ENCODE data around the gene GRIN2C. TPM values are rescaled to one million over a fixed set of nuclear protein-coding genes. Genes with fewer than 3 reads are reported as not detected.

GRIN2C gene
- total RNA-seq, 2 experiments from 2014 or later, result not detected

DNA sequence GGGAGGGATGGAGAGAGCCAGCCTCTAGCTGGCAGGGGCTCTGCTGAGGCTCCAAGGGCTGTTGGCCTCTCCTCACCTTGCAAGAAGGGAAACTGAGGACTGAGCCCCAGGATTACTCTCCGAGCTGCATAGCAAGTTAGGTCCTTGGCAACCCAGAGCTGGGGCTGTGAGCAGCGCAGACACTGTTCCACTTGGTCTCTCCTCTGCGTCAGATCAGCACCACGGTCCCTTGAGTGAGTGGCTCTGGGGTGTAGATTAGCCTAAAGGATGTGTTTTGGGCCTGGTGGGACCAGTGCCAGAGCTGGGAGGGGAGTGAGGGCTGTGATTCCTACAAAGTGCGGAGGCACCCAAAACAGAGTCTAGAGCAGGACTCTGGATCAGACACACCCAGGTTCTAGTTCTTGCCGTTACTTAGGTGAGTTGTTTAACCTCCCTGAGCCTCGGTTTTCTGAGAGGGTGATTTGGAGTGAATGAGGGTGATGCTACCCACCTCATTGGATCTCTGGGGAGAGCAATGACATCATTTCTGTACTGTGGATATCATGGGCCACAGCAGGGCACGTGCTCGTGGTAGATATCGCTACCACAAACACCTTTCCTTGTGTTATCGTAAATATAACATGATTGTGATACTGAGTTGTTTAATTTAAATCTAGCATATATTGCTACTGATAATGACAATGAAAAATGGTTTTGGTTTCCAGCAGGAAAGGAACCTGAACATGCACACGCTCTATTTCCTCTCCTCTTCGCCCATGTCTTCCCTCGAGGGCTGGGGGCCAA is 41.9 kb upstream of the GRIN2C start:
- Mint-ChIP-seq H3K4me1 (ENCODE audit: low read depth) (no peaks in the 10 kb centered on the region), H3K9me3 (no peaks in the 10 kb centered on the region), H3K4me3 (no peak overlapping the region), H3K27ac (no peak overlapping the region), H3K36me3 (ENCODE audit: low read depth) (no peaks in the 10 kb centered on the region), H3K27me3 (peaks cover 16% of the 10 kb centered on the region)
- Histone ChIP-seq H3K27ac (ENCODE audit: low read depth in 1 of 2, low read length in 2 of 2) (no peak overlapping the region), H3K4me1 (ENCODE audit: insufficient read depth, low read length) (no peaks in the 10 kb centered on the region), H3K4me3 (ENCODE audit: low read length) (no peak overlapping the region), H3K9me3 (ENCODE audit: control insufficient read depth in 1 of 2, insufficient read depth in 1 of 2, low read length in 2 of 2) (peaks cover 0 to 6% of the 10 kb centered on the region in 2 experiments), H3K36me3 (ENCODE audit: insufficient read depth, low read length) (no peaks in the 10 kb centered on the region), H3K27me3 (ENCODE audit: control insufficient read depth in 1 of 2, insufficient read depth in 2 of 2, low read length in 2 of 2) (peaks cover 12 to 13% of the 10 kb centered on the region in 2 experiments)
- ATAC-seq (ENCODE audit: poor library complexity), result no peak
- ChIA-PET CTCF (no interaction called here), POLR2A (no interaction called here)
- TF ChIP-seq, protein P1, sequence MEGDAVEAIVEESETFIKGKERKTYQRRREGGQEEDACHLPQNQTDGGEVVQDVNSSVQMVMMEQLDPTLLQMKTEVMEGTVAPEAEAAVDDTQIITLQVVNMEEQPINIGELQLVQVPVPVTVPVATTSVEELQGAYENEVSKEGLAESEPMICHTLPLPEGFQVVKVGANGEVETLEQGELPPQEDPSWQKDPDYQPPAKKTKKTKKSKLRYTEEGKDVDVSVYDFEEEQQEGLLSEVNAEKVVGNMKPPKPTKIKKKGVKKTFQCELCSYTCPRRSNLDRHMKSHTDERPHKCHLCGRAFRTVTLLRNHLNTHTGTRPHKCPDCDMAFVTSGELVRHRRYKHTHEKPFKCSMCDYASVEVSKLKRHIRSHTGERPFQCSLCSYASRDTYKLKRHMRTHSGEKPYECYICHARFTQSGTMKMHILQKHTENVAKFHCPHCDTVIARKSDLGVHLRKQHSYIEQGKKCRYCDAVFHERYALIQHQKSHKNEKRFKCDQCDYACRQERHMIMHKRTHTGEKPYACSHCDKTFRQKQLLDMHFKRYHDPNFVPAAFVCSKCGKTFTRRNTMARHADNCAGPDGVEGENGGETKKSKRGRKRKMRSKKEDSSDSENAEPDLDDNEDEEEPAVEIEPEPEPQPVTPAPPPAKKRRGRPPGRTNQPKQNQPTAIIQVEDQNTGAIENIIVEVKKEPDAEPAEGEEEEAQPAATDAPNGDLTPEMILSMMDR (IDR thresholded peaks at IDR 0.05), result no peak
- intact Hi-C loops (cut with DNase I, micrococcal nuclease), result no loop called here
- DNase-seq, result no peak

DNA sequence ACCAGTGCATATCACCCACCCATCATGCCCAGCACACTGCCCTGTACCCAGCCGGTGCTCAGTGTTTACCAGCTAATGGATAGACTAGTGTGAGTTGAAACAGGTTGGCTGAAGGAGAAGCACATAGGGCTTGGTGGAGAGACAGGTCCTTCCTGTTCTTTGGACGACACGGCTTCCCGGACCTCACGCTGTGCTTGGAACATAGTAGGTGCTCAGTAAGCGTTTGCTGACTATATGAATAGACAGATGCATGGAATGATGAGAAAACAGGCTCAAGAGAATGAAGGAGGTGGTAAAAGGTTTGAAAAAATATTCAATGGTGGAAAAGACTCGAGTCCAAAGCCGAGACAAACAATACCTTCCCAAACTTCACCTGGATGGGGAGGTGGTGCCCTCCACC is 40.5 kb upstream of the GRIN2C start:
- Histone ChIP-seq H3K36me3 (ENCODE audit: insufficient read depth, low read length) (no peaks in the 10 kb centered on the region), H3K4me3 (ENCODE audit: low read length) (no peak overlapping the region), H3K4me1 (ENCODE audit: insufficient read depth, low read length) (no peaks in the 10 kb centered on the region), H3K27ac (ENCODE audit: low read depth in 1 of 2, low read length in 2 of 2) (no peak overlapping the region), H3K27me3 (ENCODE audit: control insufficient read depth in 1 of 2, insufficient read depth in 2 of 2, low read length in 2 of 2) (peaks cover 12 to 14% of the 10 kb centered on the region in 2 experiments), H3K9me3 (ENCODE audit: control insufficient read depth in 1 of 2, insufficient read depth in 1 of 2, low read length in 2 of 2) (peaks cover 0 to 6% of the 10 kb centered on the region in 2 experiments)
- DNase-seq (no peak), ATAC-seq (ENCODE audit: poor library complexity) (no peak)
- Mint-ChIP-seq H3K9me3 (no peaks in the 10 kb centered on the region), H3K27me3 (peaks cover 29% of the 10 kb centered on the region), H3K4me3 (no peak overlapping the region), H3K4me1 (ENCODE audit: low read depth) (no peaks in the 10 kb centered on the region), H3K27ac (no peak overlapping the region), H3K36me3 (ENCODE audit: low read depth) (no peaks in the 10 kb centered on the region)
- POLR2A ChIA-PET, result no interaction called here
- intact Hi-C loops (cut with DNase I, micrococcal nuclease), result no loop called here
- TF ChIP-seq, protein P1 (IDR thresholded peaks at IDR 0.05), result no peak
- CTCF ChIA-PET, result no interaction called here

DNA sequence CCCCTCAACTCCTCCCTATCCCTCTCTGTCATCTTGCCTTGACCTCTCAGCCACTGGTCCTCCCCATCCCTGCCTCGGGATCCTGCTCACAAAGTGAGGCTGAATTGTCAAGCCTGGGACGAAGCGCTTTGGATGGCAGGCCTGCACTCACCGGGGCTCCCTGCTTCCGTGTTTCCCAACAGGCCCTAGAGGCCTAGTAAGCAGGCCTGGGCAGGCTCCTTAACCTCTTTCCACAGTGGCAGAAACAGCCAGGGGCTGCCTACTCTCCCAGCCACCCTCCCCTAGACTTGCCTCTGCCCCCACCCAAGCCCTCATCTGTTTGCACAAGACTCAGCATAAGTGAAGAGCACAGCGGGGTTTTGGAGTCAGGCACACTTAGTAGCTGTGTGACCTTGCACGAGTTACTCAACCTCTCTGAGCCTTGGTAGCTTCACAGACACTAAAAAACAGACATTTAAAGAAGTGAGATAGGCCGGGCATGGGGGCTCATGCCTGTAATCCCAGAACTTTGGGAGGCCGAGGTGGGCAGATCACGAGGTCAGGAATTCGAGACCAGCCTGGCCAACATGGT is 38.8 kb upstream of the GRIN2C start:
- Mint-ChIP-seq H3K4me1 (ENCODE audit: low read depth) (peaks cover 5% of the 10 kb centered on the region), H3K27me3 (peaks cover 44% of the 10 kb centered on the region), H3K4me3 (no peak overlapping the region), H3K9me3 (no peaks in the 10 kb centered on the region), H3K36me3 (ENCODE audit: low read depth) (no peaks in the 10 kb centered on the region), H3K27ac (no peak overlapping the region)
- H3K4me1 ChIP-seq (ENCODE audit: insufficient read depth, low read length), result peaks cover 5% of the 10 kb centered on the region
- intact Hi-C loops (cut with DNase I, micrococcal nuclease), result no loop called here
- H3K27ac ChIP-seq (ENCODE audit: low read depth in 1 of 2, low read length in 2 of 2), result no peak overlapping the region
- peaks cover 20 to 23% of the 10 kb centered on the region in 2 experiments for H3K27me3 ChIP-seq (ENCODE audit: control insufficient read depth in 1 of 2, insufficient read depth in 2 of 2, low read length in 2 of 2)
- POLR2A ChIA-PET, result no interaction called here
- H3K4me3 ChIP-seq (ENCODE audit: low read length), result no peak overlapping the region
- DNase-seq (no peak), ATAC-seq (ENCODE audit: poor library complexity) (no peak)
- no peaks in the 10 kb centered on the region for H3K36me3 ChIP-seq (ENCODE audit: insufficient read depth, low read length)
- CTCF ChIA-PET, result no interaction called here
- TF ChIP-seq, protein P1 (IDR thresholded peaks at IDR 0.05), result no peak
- H3K9me3 ChIP-seq (ENCODE audit: control insufficient read depth in 1 of 2, insufficient read depth in 1 of 2, low read length in 2 of 2), result peaks cover 0 to 6% of the 10 kb centered on the region in 2 experiments
